Measurements from ENCODE around the gene MTLN. TPM values are rescaled to one million over a fixed set of nuclear protein-coding genes. Genes with fewer than 3 reads are reported as not detected.

Gene MTLN
- total and polyA plus RNA-seq, 2 of the 8 experiments (the other 6 are each of a cell fraction or from before 2014, with no cell fraction given) = 38.6 to 104 TPM

- Histone ChIP-seq H3K9ac (replicated peaks in 1 of 4; ENCODE audit: extremely low read depth in 1 of 4, low read depth in 3 of 4, low read length in 3 of 4) (no peak overlapping the region), H2BK15ac (ENCODE audit: low read length) (no peak overlapping the region), H4K91ac (replicated peaks; ENCODE audit: insufficient read length, low read length) (no peak overlapping the region), H4K5ac (ENCODE audit: insufficient read length, low read depth, low read length) (no peak overlapping the region), H3K23ac (ENCODE audit: insufficient read length) (no peak overlapping the region), H2BK20ac (ENCODE audit: low read length) (no peak overlapping the region), H3K23me2 (ENCODE audit: low read depth, low read length) (no peaks in the 10 kb centered on the region), H3K79me1 (ENCODE audit: low read depth, low read length) (no peaks in the 10 kb centered on the region), H3K4me3 (ENCODE audit: extremely low read depth in 1 of 4, insufficient read depth in 2 of 4, low read depth in 3 of 4, low read length in 4 of 4) (no peak overlapping the region), H3K14ac (ENCODE audit: insufficient read length) (no peak overlapping the region), H3K18ac (ENCODE audit: extremely low read depth, low read length) (no peak overlapping the region), H3K79me2 (ENCODE audit: control insufficient read depth in 1 of 2, insufficient read depth in 2 of 2, low read length in 2 of 2) (no peaks in the 10 kb centered on the region), H2BK12ac (ENCODE audit: low read depth, low read length) (no peak overlapping the region), H2AK5ac (ENCODE audit: low read depth, low read length) (no peak overlapping the region), H4K20me1 (replicated peaks in 1 of 2; ENCODE audit: control insufficient read depth in 1 of 2, insufficient read depth in 2 of 2, low read length in 2 of 2) (no peaks in the 10 kb centered on the region), H2BK5ac (ENCODE audit: low read depth, low read length) (no peak overlapping the region), H3K27me3 (replicated peaks in 1 of 4; ENCODE audit: control insufficient read depth in 3 of 4, extremely low read depth in 1 of 4, insufficient read depth in 3 of 4, low read length in 3 of 4) (no peaks in the 10 kb centered on the region), H2BK120ac (replicated peaks; ENCODE audit: low read depth, low read length) (no peak overlapping the region), H3K9me3 (ENCODE audit: insufficient read depth in 2 of 2, low read depth in 1 of 2, low read length in 1 of 2) (no peaks in the 10 kb centered on the region), H3K4ac (replicated peaks; ENCODE audit: insufficient read length, low read depth, low read length) (no peak overlapping the region), H3K36me3 (ENCODE audit: control insufficient read depth in 2 of 4, insufficient read depth in 4 of 4, low read length in 3 of 4) (no peaks in the 10 kb centered on the region), H3K4me1 (replicated peaks in 1 of 4; ENCODE audit: control insufficient read depth in 3 of 4, insufficient read depth in 4 of 4, low read length in 3 of 4) (peaks cover 3 to 13% (median 7%) of the 10 kb centered on the region in 4 experiments; a peak in 6 of 7 replicates), H2AFZ (ENCODE audit: low read length) (no peak overlapping the region), H4K8ac (ENCODE audit: extremely low read depth, insufficient read depth, low read length) (no peak overlapping the region), H3K27ac (ENCODE audit: low read depth, low read length) (no peak overlapping the region), H3K4me2 (ENCODE audit: insufficient read depth in 1 of 2, low read depth in 2 of 2, low read length in 2 of 2) (no peak overlapping the region), H3K56ac (replicated peaks; ENCODE audit: insufficient read length, low read depth, low read length) (no peak overlapping the region)
- DNase-seq (ENCODE audit: low read depth in 1 of 2, low spot score in 2 of 2) (no peak), FAIRE-seq (no peak)
- 91% methylated on average over 3 of the region's 3 CpGs; no CpG with 5 or more reads in 1 of the 2 experiments for WGBS, 2 experiments (ENCODE audit: extremely low coverage in 1 of 2, insufficient coverage in 1 of 2, insufficient read length in 1 of 2, insufficient replicate concordance in 2 of 2, low coverage in 1 of 2, low lambda C conversion rate in 2 of 2, missing lambda C conversion rate in 1 of 2)
- ChIA-PET POLR2A (ENCODE audit: partially characterized antibody) (no interaction called here), CTCF (ENCODE audit: partially characterized antibody) (interaction anchor here (0.9 to 1.3 kb wide), 3 partner anchors 9 to 34 kb away, joined by 3 to 4 read pairs (median 3); no protein-coding TSS in a partner anchor)
- TF ChIP-seq CHD1 (IDR thresholded peaks at IDR 0.05; ENCODE audit: low read depth, low read length) = no peak
- TF ChIP-seq SIN3A (conservative IDR thresholded peaks at IDR 0.05 in 1 of 2, IDR thresholded peaks at IDR 0.05 in 1 of 2; ENCODE audit: low read depth in 1 of 2, low read length in 2 of 2) = no peak
- TF ChIP-seq TCF12 (IDR thresholded peaks at IDR 0.05; ENCODE audit: low read depth, low read length) = no peak
- TF ChIP-seq EGR1 (IDR thresholded peaks at IDR 0.05; ENCODE audit: borderline replicate concordance, low read depth, low read length) = no peak
- TF ChIP-seq JUN (IDR thresholded peaks at IDR 0.05; ENCODE audit: low read depth, low read length) = no peak
- TF ChIP-seq SRF (IDR thresholded peaks at IDR 0.05; ENCODE audit: low read depth, low read length) = no peak
- TF ChIP-seq SP1 (IDR thresholded peaks at IDR 0.05; ENCODE audit: low read depth, low read length) = no peak
- TF ChIP-seq EP300 (IDR thresholded peaks at IDR 0.05; ENCODE audit: borderline replicate concordance in 1 of 2, low read depth in 2 of 2, low read length in 2 of 2) = no peak
- TF ChIP-seq RBBP5 (IDR thresholded peaks at IDR 0.05; ENCODE audit: borderline replicate concordance, low read depth, low read length) = no peak
- no peak for TF ChIP-seq RNF2 (IDR thresholded peaks at IDR 0.05; ENCODE audit: borderline replicate concordance, low read depth, low read length, missing control alignments, poor library complexity, severe bottlenecking)
Measured at GRCh38 chr2:110170102-110170501, 42.2 kb downstream of the MTLN start.

Data from H1 (cell line).